IPS-18a (cell line): ENCODE measurements around the gene POF1B.
"Not testable (repeated sequence)": the region's sequence is repeated elsewhere in the genome, so short reads cannot be mapped to it uniquely, and the experiment has no call there.

Experiments
- H3K27ac ChIP-seq: one replicate; pipeline ENCODE4 v1.5.1; 2013; ENCODE audit warnings: low read length
- H3K27me3 ChIP-seq: one replicate; pipeline ENCODE4 v1.6.1; 2013; ENCODE audit warnings: mild to moderate bottlenecking, low read length; ENCODE audit not compliant: control insufficient read depth, insufficient read depth
- H3K36me3 ChIP-seq: one replicate; pipeline ENCODE4 v1.6.1; 2013; ENCODE audit warnings: low read depth, low read length; ENCODE audit not compliant: control insufficient read depth
- H3K4me1 ChIP-seq: one replicate; pipeline ENCODE4 v1.6.1; 2013; ENCODE audit warnings: low read depth, low read length; ENCODE audit not compliant: control insufficient read depth
- H3K4me3 ChIP-seq: one replicate; pipeline ENCODE4 v1.5.1; 2013; ENCODE audit warnings: low read length
- H3K9ac ChIP-seq: one replicate; pipeline ENCODE4 v1.6.1; 2013; ENCODE audit warnings: mild to moderate bottlenecking, low read length, moderate library complexity
- H3K9me3 ChIP-seq: one replicate; pipeline ENCODE4 v1.6.1; 2013; ENCODE audit warnings: low read depth, low read length; ENCODE audit not compliant: control insufficient read depth

POF1B gene

GRCh38 chrX:85326234-85327059, 53.0 kb downstream of the POF1B start:
- Histone ChIP-seq H3K4me3 (no peak overlapping the region), H3K36me3 (no peaks in the 10 kb centered on the region), H3K27ac (no peak overlapping the region), H3K9me3 (peaks cover 3% of the 10 kb centered on the region), H3K27me3 (no peaks in the 10 kb centered on the region), H3K4me1 (no peaks in the 10 kb centered on the region), H3K9ac (no peak overlapping the region)

- H3K27me3 ChIP-seq, H3K36me3 ChIP-seq, H3K9ac ChIP-seq, H3K27ac ChIP-seq, H3K4me3 ChIP-seq, H3K4me1 ChIP-seq: not testable (repeated sequence)
- H3K9me3 ChIP-seq: peaks cover 16% of the 10 kb centered on the region
Observed at GRCh38 chrX:85311348-85311747, 68.1 kb downstream of the POF1B start.

- H3K4me1 ChIP-seq: no peaks in the 10 kb centered on the region
Observed at GRCh38 chrX:85309717-85310116, 69.7 kb downstream of the POF1B start.

GRCh38 chrX:85303544-85303943, 75.9 kb downstream of the POF1B start:
- Histone ChIP-seq H3K4me1 (no peaks in the 10 kb centered on the region), H3K4me3 (no peak overlapping the region), H3K27ac (no peak overlapping the region), H3K27me3 (no peaks in the 10 kb centered on the region), H3K9me3 (peaks cover 15% of the 10 kb centered on the region), H3K9ac (no peak overlapping the region), H3K36me3 (no peaks in the 10 kb centered on the region)

More at GRCh38 chrX:85309717-85310116, 69.7 kb downstream of the POF1B start:
- no peak overlapping the region for H3K4me3 ChIP-seq
- peaks cover 13% of the 10 kb centered on the region for H3K9me3 ChIP-seq
- no peak overlapping the region for H3K27ac ChIP-seq
- no peaks in the 10 kb centered on the region for H3K36me3 ChIP-seq
- H3K9ac ChIP-seq: no peak overlapping the region
- H3K27me3 ChIP-seq: no peaks in the 10 kb centered on the region

GRCh38 chrX:85288992-85289723, 90.3 kb downstream of the POF1B start:
- no peaks in the 10 kb centered on the region for H3K4me1 ChIP-seq

GRCh38 chrX:85285286-85285685, 94.2 kb downstream of the POF1B start:
- H3K4me1 ChIP-seq, H3K4me3 ChIP-seq, H3K9ac ChIP-seq, H3K36me3 ChIP-seq, H3K27ac ChIP-seq, H3K27me3 ChIP-seq, H3K9me3 ChIP-seq: not testable (repeated sequence)

More at GRCh38 chrX:85288992-85289723, 90.3 kb downstream of the POF1B start:
- Histone ChIP-seq H3K36me3 (no peaks in the 10 kb centered on the region), H3K9me3 (peaks cover 12% of the 10 kb centered on the region), H3K27me3 (no peaks in the 10 kb centered on the region), H3K27ac (no peak overlapping the region), H3K9ac (no peak overlapping the region), H3K4me3 (no peak overlapping the region)

GRCh38 chrX:85244450-85245211, 134.8 kb downstream of the POF1B start:
- Histone ChIP-seq H3K4me3 (peak overlapping the region; percentile 75), H3K9ac (peak overlapping the region; percentile 93), H3K27ac (peak overlapping the region; percentile 75), H3K9me3 (peaks cover 16% of the 10 kb centered on the region), H3K4me1 (peaks cover 5% of the 10 kb centered on the region), H3K36me3 (peaks cover 3% of the 10 kb centered on the region), H3K27me3 (no peaks in the 10 kb centered on the region)

- Histone ChIP-seq H3K27me3 (no peaks in the 10 kb centered on the region), H3K27ac (peak within 1 kb of the TSS; percentile 75)
Observed at GRCh38 chrX:85243761-85244449, 135.6 kb downstream of the POF1B start, which contains the start of the genes SATL1 and ZNF711. Gene SATL1 (minus strand): TSS chrX:85243779. CDS start chrX:85108968, 134,811 bp downstream. Gene ZNF711 (plus strand): TSS chrX:85243991. CDS start chrX:85247573, 3,582 bp downstream.

GRCh38 chrX:85243155-85243554, 136.3 kb downstream of the POF1B start:
- peak overlapping the region; percentile 16 for H3K9ac ChIP-seq
- peak overlapping the region; percentile 75 for H3K4me3 ChIP-seq
- no peaks in the 10 kb centered on the region for H3K27me3 ChIP-seq
- peaks cover 11% of the 10 kb centered on the region for H3K9me3 ChIP-seq
- H3K4me1 ChIP-seq: peaks cover 5% of the 10 kb centered on the region
- H3K27ac ChIP-seq: no peak overlapping the region
- no peaks in the 10 kb centered on the region for H3K36me3 ChIP-seq

More at GRCh38 chrX:85243761-85244449, 135.6 kb downstream of the POF1B start, which contains the start of the genes SATL1 and ZNF711:
- Histone ChIP-seq H3K9ac (peak within 1 kb of the TSS; percentile 93), H3K36me3 (peaks cover 3% of the 10 kb centered on the region), H3K4me3 (peak within 1 kb of the TSS; percentile 75), H3K9me3 (peaks cover 16% of the 10 kb centered on the region), H3K4me1 (peaks cover 5% of the 10 kb centered on the region)
